ENCODE data around the gene MYL5.

Gene MYL5

DNA sequence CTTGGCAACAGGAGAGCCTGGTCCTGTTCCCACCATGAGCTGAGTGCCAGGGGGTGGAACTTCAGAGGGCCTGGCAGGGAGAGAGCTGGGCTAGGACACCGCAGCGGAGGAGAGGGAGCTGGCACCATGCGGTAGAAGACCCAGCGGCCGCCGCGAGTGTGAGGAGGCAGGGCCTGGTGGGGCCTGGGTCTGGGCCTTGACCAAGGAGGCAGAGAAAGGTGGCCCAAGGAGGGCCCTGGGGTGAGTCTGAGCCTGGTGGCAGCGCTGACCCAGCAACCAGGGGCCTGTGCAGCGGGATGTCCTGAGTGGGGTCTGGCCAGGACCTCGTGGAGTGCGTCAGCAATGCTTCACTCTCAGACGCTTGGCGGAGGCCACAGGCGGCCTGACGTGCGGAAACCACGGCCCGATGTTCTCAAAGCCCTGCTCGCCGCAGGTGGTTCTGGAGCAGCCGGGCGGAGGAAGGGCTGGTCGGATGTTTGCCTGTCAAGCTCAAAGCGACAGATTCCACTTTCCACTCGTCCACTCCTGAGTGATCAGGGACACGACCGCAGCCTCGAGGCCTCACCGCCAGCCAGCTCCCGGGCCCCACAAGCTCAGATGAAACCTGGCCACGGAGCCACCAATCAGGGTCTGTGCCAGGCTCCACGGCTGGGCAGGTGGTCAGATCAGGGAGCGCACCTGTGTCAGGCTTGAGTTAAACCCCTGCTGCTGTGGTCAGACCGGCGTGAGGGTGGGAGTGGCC lies 21.1 kb upstream of the MYL5 start:
- TF ChIP-seq GABPA (IDR thresholded peaks at IDR 0.05; ENCODE audit: low read depth) (no peak), POLR2AphosphoS5 (IDR thresholded peaks at IDR 0.05; ENCODE audit: low read depth) (no peak), SPI1 (IDR thresholded peaks at IDR 0.05; ENCODE audit: borderline replicate concordance, low read depth) (no peak), REST (IDR thresholded peaks at IDR 0.05; ENCODE audit: insufficient replicate concordance, low read depth) (no peak)
- TF ChIP-seq, protein P1, sequence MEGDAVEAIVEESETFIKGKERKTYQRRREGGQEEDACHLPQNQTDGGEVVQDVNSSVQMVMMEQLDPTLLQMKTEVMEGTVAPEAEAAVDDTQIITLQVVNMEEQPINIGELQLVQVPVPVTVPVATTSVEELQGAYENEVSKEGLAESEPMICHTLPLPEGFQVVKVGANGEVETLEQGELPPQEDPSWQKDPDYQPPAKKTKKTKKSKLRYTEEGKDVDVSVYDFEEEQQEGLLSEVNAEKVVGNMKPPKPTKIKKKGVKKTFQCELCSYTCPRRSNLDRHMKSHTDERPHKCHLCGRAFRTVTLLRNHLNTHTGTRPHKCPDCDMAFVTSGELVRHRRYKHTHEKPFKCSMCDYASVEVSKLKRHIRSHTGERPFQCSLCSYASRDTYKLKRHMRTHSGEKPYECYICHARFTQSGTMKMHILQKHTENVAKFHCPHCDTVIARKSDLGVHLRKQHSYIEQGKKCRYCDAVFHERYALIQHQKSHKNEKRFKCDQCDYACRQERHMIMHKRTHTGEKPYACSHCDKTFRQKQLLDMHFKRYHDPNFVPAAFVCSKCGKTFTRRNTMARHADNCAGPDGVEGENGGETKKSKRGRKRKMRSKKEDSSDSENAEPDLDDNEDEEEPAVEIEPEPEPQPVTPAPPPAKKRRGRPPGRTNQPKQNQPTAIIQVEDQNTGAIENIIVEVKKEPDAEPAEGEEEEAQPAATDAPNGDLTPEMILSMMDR (IDR thresholded peaks at IDR 0.05; ENCODE audit: insufficient read depth, low read length) = no peak
- H3K27me3 ChIP-seq (ENCODE audit: insufficient read depth, poor library complexity, severe bottlenecking) = no peaks in the 10 kb centered on the region
- no peak for DNase-seq (ENCODE audit: low read depth in 1 of 2, low spot score in 1 of 2)

DNA sequence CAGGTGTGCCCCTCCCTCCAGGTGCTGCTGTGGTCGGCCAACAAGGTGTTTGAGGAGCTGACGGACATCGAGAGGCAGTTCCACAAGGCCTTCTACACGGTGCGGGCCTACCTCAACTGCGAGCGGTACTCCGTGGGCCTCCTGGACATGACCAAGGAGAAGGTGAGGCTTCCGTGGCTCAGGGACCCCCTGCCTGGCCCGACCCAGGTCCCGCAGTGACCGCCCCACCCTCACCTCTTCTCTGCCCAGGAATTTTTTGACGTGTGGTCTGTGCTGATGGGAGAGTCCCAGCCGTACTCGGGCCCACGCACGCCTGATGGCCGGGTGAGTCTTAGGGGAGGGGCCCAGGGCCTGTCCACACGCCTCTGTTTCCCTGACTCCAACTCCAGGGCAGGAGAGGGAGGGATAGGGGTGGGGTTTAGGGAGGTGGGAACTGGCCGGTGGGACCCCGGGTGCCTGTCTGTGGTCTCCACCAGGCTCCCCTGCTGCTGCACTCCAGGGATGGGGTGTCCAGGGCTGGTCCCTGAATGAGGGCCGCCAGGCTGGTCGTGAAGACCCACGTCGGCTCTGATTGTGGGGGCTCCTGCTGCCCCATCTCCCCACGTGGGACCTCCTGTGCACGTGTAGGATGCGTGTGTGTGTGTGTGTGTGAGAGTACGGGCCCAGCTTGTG lies 20.4 kb upstream of the MYL5 start:
- TF ChIP-seq GABPA (IDR thresholded peaks at IDR 0.05; ENCODE audit: low read depth) = no peak
- no peak for TF ChIP-seq SPI1 (IDR thresholded peaks at IDR 0.05; ENCODE audit: borderline replicate concordance, low read depth)
- TF ChIP-seq POLR2AphosphoS5 (IDR thresholded peaks at IDR 0.05; ENCODE audit: low read depth) = no peak
- no peak for TF ChIP-seq REST (IDR thresholded peaks at IDR 0.05; ENCODE audit: insufficient replicate concordance, low read depth)
- TF ChIP-seq, protein P1 (IDR thresholded peaks at IDR 0.05; ENCODE audit: insufficient read depth, low read length) = no peak
- Histone ChIP-seq H3K27me3 (ENCODE audit: insufficient read depth, poor library complexity, severe bottlenecking) (no peaks in the 10 kb centered on the region), H3K27ac (replicated peaks) (no peak overlapping the region), H3K4me3 (replicated peaks; ENCODE audit: insufficient read depth, low read length) (no peak overlapping the region)
- no peak for DNase-seq (ENCODE audit: low read depth in 1 of 2, low spot score in 1 of 2)

More for the DNA sequence above, 21.1 kb upstream of the MYL5 start:
- Histone ChIP-seq H3K4me3 (replicated peaks; ENCODE audit: insufficient read depth, low read length) (no peak overlapping the region), H3K27ac (replicated peaks) (no peak overlapping the region)

- Histone ChIP-seq H3K4me3 (replicated peaks; ENCODE audit: insufficient read depth, low read length) (no peak overlapping the region), H3K27me3 (ENCODE audit: insufficient read depth, poor library complexity, severe bottlenecking) (no peaks in the 10 kb centered on the region), H3K27ac (replicated peaks) (no peak overlapping the region)
- DNase-seq (ENCODE audit: low read depth in 1 of 2, low spot score in 1 of 2) = no peak
- TF ChIP-seq, protein P1 (IDR thresholded peaks at IDR 0.05; ENCODE audit: insufficient read depth, low read length) = no peak
- TF ChIP-seq GABPA (IDR thresholded peaks at IDR 0.05; ENCODE audit: low read depth) = no peak
- no peak for TF ChIP-seq POLR2AphosphoS5 (IDR thresholded peaks at IDR 0.05; ENCODE audit: low read depth)
- no peak for TF ChIP-seq REST (IDR thresholded peaks at IDR 0.05; ENCODE audit: insufficient replicate concordance, low read depth)
- no peak for TF ChIP-seq SPI1 (IDR thresholded peaks at IDR 0.05; ENCODE audit: borderline replicate concordance, low read depth)
Observed at GRCh38 chr4:654503-654845, 19.9 kb upstream of the MYL5 start.

Measured in HL-60 (cell line).